Medulla oblongata (tissue), 1 donor: Measurements from ENCODE around the gene ABCA8.

Experiments
- DNase-seq: peaks from one replicate; pipeline ENCODE4 v3.0.0-alpha.2; 2015; ENCODE audit errors: extremely low spot score

Gene ABCA8

DNA sequence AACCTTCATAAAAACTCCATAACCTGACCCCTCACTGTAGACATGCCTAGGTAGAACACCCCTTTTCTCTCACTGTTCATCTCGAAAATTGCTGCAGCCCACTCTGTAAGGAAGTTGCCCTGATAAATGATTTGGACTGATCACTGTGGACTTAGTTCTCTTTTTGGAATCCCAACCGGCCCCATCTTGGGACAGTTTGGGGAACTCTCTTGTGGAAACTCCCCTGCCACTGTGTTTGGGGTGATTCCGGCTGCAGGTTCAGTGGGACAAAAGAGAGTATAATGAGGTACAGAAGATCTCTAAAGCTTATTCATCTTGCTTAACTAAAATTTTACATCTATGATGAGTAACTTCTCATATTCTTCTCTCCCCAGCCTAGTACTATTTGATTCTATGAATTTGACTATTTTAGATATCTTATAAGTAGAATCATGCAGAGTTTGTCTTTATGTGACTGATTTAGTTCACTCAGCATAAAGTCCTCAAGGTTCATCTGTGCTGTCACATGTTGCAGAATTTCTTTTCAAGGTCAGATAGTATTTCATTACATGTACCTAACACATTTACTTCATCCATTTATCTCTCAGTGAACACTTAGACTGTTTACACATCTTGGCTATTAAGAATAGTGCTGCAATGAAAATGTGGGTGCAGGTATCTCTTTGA, 84.9 kb downstream of the ABCA8 start:
- no peak for DNase-seq

DNA sequence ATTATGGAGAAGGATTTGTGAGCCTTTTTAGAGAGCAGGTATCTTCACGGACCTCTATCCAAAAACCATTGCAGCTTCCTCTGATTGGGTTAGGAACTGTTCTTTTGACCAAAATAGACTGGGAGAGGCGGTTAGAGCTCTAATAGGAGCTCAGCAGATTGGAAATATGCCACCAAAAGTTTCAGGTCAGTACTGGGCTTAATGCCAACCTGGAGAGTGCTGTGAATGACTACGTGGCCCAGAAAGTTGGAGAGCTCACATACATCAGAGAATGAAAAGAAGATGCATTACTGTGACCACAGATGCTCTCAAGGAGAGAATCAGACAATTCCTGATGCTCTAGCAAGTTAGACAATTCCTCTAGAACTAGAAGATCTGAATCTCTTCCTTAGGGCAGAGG, 86.5 kb downstream of the ABCA8 start:
- DNase-seq: no peak

GRCh38 chr17:68867759-68868516, 87.3 kb downstream of the ABCA8 start:
- DNase-seq: no peak

DNA sequence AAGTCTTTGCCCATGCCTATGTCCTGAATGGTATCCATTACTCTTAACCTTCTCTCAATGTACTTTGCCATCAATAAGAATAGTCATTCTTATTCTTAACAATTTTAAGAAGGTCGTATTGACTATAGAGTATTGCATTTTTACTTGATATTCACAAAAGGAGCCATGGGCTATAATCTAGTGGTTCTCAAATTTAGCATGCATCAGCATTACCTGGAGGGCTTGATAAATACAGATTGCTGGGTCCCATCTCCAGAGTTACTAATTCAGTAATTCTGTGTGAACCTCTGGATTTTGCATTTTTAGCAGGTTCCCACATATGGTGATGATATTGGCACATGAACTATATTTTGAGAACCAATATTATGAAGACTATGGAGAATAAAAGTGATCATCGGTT, 89.6 kb downstream of the ABCA8 start:
- DNase-seq: no peak

DNA sequence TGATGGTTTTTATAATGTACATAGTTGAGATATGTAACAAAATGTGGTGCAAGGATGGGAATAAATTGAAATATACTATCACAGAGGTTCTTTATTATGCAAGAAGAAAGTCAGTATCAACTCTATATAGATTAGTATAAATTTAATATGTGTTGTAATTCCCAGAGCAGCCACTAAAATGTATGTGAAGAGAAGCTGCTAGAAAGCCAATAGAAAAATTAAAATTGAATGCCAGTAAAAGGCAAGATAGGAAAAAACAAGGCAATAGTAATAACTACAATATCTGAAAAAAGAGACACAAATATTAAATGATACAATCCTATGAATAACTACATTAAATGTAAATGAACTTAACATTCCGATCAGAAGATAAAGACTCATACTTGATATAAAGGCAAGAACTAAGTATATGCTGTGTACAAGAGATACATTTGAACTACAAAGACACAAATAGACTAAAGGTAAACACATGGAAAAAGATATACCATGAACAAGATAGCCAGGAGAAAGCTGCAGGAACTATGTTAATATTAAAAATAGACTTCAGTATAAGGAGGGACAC, 92.0 kb downstream of the ABCA8 start:
- no peak for DNase-seq

GRCh38 chr17:68861602-68862001, 93.6 kb downstream of the ABCA8 start:
- no peak for DNase-seq

- no peak for DNase-seq
Measured at GRCh38 chr17:68860941-68861340, 94.3 kb downstream of the ABCA8 start.

GRCh38 chr17:68854452-68854851, 100.7 kb downstream of the ABCA8 start:
- no peak for DNase-seq

DNA sequence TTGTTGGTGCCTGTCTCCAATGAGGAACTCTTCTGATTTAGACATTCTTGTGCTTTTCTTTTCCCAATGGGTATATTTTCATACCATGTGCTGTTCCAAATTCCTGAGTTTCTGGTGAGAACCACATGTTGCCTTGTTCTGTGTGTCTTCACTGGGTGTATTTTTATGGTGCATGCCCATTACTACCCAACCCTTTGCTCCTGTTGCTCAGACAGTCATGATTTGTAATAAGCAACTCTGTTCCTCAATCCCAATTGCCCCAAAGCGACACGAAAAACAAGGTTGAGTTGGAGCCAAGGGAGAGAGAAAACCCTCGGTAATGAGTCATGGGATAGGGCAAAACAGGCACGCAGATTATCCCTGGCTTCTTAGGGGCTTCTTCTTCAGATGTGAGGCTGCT, 101.8 kb downstream of the ABCA8 start:
- DNase-seq: no peak

DNA sequence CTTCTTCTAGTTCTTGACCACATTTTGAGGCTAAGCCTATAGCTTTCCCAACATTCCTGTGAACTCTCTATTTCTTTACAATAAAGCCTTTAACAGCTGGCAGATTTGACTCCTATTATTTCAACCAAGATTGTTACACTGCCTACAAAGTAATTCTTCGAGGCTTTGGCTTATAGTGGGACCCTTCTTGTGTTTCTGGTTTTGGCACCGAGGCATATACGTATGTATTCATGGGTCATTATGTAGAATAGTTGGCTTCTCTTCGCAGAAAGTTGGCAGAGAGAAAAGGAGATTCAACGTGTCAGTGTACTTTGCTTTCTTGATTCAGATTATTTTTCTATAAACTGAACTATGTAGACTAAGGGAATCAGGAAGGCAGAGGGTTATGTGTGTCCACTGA, 102.2 kb downstream of the ABCA8 start:
- DNase-seq: no peak

DNA sequence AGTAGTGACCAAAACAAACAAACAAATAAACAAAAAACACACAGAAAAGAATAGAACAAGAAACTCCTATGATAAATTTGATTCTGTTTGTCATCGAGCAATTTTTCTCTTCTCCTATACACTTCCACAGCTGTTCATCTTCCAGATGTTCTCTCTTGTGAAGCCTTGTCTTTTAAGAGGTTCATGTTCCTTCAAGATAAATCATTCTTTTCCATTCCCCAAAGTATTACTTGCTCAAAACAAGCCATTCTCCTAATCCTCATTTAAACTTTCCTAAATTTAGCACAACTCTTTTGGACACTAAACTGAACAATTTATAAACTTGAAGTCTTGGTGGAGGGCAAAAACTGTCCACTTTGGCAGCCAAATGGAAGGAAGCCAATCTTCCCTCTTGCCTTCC, 103.3 kb downstream of the ABCA8 start:
- DNase-seq: no peak

DNA sequence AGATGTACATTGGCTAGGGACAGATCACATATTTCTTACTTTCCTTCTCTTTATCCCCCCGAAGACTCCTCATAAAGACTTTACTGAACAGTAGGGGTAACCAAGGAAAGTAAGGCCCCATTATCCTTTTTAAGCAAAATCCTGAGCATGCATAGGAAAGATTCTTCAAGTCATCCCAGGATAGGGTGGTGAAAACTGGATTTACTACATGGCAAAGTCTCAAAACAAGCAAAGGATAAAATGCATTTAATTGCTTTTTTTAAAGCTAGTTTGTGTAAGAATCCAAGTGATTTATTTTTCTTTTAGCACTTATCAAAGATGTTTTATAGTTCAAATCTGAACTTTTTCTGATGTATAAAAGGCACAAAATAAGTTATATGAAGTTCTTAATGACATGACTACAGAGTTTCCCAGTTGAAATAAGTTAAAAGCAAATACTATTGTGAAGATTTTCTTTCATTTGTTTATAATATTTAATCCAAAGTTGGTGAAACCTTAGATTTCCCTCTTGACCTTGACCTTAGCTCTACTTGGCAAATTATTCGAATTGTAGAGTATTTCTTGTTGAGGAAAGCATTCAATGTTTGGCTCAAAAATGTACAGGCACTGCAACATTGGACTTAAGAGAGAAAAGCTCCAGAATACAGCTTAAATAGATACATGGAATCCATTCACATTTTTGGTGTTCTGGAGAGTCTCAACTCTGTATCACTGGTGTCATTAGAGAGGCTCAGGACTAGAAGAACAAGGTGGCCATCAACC, 104.3 kb downstream of the ABCA8 start:
- DNase-seq: no peak

GRCh38 chr17:68849673-68850610, 105.2 kb downstream of the ABCA8 start:
- DNase-seq: no peak

GRCh38 chr17:68847711-68848110, 107.5 kb downstream of the ABCA8 start:
- no peak for DNase-seq

DNA sequence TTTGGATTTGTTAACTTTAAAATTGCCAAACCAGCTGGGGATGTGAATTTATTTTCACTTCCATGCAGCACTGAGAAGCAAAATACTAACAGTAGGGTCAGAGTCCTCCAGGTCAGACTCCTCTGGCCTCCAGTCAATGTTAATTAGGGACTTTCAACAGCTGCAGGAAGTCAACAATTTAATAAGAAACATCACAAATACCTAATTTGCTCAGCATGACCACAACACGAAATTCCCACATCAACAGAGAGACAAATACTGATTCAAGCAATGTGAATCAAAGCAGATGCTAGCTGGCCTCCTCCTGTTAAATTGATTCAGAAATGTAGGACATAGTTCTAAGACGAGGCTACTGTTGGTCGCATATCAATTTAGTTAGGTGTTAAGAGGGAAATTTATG, 111.7 kb downstream of the ABCA8 start:
- DNase-seq: no peak

- DNase-seq: no peak
Measured at GRCh38 chr17:68840073-68840472, 115.1 kb downstream of the ABCA8 start.

DNA sequence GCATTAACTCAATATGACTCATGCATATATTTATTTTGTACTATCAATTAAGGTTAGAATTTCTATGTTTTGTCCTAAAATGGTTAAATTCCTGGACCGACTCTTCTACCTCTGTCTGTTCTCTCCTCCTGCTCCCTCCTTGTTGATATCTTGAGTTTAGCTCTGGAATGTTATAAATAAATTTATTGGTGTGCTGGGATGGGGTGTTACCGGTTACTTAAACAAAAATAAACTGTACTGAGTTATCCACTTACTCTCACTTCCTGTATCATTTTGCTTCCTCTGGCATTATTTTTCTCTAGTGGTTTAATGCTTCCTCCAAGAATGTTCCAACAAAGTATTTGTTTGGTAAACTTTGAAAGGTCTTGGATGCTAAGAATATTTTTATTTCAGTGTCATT, 120.1 kb downstream of the ABCA8 start:
- peak; percentile 34 for DNase-seq

- DNase-seq: no peak
Measured at GRCh38 chr17:68834328-68834836, 120.8 kb downstream of the ABCA8 start.

GRCh38 chr17:68832109-68832802, 122.9 kb downstream of the ABCA8 start:
- DNase-seq: peak; percentile 67

GRCh38 chr17:68831170-68831569, 124.0 kb downstream of the ABCA8 start:
- no peak for DNase-seq

DNA sequence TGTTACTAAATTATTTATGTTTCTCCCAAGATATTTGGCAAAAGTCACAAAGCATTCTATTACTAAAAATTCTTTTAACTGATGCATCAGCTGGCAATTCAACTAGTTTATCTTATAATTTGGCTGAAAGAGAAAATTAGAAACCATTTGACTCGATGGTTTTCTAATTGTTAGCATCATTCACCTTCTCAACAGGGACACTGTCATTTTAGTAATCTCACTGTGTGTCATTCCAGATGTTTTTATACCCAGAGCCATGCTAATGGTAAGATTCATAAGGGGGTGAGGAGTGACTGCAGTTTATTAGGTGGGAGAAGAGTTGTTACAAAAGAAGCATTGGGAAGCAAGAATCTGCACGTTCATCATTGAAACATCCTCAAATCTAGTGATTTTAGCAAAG, 124.9 kb downstream of the ABCA8 start:
- no peak for DNase-seq
